T-helper 2 cell (primary cell): ENCODE results near the gene AP1G2.
A peak's percentile ranks its signal among the peaks of the same experiment; 100 is the strongest.

ENCODE experiments used
- DNase-seq, 5 experiments: peaks; one replicate each; pipeline versions ENCODE4 v3.0.0 to v3.0.0-alpha.2; 2012 to 2022

AP1G2 gene

DNA sequence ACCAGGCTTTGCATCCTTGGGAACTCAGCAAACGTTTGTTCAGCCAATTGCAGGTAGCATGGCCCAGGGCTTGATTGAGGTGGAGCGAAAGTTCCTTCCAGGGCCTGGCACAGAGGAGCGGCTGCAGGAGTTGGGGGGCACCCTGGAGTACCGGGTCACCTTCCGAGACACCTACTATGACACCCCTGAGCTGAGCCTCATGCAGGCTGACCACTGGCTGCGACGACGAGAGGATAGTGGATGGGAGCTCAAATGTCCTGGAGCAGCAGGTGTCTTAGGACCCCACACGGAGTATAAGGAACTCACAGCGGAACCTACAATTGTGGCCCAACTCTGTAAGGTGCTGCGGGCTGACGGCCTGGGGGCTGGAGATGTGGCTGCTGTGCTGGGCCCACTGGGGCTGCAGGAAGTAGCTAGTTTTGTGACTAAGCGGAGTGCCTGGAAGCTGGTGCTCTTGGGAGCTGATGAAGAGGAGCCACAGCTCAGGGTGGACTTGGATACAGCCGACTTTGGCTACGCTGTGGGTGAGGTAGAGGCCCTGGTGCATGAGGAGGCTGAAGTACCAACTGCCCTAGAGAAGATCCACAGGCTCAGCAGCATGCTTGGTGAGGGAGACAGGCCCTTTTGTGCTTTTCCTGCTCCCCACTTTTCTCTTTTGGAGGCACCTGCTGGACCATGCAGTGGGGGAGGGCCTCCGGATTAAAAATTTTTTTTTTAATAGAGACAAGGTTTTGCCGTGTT is 10.7 kb downstream of the AP1G2 start:
- peak in 1 of 5 experiments; percentile 19 for DNase-seq

DNA sequence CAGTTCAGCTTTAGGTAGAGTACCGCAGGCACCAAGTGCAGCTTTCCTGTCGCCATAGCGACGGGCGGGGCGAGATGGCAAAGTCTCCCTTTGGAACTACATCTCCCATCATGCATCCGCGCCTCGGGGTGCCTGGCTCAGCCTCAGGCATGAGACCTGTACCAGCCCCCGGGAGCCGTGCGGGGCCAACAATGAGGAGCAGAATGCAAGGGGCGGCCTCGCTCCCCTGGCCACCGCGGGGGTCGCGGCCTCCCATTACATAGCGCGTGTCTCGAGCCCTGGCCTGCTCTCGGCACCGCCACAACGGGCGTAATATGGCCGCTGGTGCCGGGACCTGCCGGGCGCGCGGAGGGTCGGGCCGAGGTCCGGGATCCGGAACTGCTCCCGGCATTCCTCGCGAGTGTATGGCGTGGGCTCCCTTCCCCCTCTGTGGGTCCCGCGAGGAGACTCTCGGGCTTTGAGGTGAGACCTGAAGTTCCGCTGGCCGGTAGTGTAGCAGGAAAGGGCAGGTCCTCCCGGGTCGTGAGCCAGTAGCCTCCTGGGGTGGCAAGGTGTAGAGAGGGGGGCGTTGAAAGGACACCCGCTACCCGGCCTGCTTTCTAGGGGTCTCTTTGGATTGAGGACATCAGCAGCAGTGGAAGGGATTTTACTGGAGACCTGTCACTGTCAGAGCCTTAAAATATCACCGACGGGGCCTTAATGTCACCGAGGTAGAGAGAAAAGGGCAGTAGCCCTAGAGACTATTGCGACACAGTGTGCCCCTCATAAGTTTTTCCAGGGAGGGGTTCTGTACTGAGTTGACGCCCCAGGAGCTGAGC is 11.5 kb downstream of the AP1G2 start, which contains the start of gene THTPA:
Gene THTPA, plus strand, starts transcription at position 390 of the 818 bp plus-strand sequence. CDS start 487 bp downstream, outside the sequence.
- DNase-seq: peak; percentile 71 to 93 (median 88)

DNA sequence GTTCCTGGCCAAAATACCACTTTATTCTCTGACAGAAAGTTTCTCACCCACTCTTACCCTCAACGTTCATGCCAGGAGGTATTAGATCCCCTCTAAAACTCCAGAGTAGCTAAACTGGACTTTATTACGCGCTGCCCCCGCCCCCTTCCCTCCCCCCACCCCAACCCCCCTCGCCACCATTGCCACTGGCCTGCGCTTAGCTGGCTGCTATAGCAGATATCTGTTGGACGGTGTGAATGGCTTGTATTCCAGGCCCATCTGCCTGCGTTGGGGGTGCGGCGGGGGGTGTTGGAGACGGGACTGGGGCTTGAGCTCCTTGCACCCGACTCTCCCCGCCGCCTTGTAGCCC is 12.1 kb downstream of the AP1G2 start:
- DNase-seq: no peak

- DNase-seq: peak; percentile 51 to 76 (median 65)
Measured at GRCh38 chr14:23551266-23552028, 16.1 kb downstream of the AP1G2 start, which contains the start of gene ZFHX2. TSS of gene ZFHX2 (minus strand) at chr14:23551765. CDS start at chr14:23535325, 16,440 bp downstream.

GRCh38 chr14:23550812-23551265 is 16.8 kb downstream of the AP1G2 start:
- DNase-seq: no peak

GRCh38 chr14:23550131-23550811 is 17.3 kb downstream of the AP1G2 start:
- DNase-seq: no peak

GRCh38 chr14:23548351-23549318 is 19.0 kb downstream of the AP1G2 start:
- no peak for DNase-seq

- DNase-seq: no peak
Measured at GRCh38 chr14:23547924-23548323, 19.7 kb downstream of the AP1G2 start.

DNA sequence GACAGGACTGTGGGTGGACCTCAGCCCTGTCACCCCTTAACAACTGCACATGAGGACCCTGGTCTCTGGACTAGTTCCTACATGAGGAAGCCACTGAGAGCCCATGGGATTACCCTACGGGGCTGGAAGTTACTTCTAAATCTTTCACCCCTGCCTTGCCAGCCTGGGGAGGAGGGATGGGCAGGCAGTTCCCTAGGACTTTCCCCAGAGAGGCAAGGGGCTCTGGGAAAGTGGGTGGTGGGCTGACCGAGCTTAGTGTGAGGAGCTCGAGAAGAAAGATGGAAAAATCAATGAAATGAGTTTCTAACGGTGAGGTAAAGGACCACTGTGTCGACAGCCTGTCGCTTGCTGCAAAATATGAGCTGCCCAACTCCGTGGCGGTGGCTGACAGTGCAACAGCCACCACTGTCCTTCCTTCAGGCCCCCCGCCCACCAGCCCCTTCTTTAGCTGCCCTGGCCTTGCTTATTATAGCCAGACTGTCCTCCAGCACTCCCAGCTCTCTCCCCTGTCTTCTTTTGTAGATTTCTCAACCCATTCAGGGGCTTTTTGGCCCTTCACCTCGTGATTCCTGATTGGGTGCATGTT is 21.0 kb downstream of the AP1G2 start:
- DNase-seq: no peak

DNA sequence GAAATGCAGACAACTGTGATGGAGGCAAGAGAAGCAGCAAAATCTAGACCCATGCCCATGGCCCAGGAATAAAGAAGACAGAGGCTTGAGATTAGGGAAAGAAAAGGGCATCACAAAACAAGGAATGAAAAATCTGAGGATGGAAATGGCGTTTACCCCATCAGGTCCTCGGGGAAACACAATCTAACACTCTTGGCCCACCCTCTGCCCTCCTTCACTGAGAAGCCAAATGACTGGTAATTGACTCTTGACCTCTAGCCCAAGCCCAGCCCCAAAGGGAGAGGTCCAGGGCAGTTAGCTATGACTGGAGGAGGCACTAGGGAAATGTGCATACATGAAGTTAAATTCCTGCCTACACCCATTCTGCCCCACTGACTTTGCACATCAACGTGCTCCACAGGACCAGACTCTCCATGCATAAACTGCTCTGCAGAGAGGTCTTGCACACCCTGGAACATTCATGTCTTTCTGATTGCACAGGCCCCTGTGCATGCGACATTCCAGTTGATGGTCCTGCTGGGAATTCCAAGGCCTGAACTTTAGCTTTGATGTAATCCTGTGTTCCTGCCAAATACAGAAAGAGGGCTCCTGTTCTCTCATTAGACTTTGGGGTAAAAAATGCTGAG is 21.7 kb downstream of the AP1G2 start:
- DNase-seq: no peak

DNA sequence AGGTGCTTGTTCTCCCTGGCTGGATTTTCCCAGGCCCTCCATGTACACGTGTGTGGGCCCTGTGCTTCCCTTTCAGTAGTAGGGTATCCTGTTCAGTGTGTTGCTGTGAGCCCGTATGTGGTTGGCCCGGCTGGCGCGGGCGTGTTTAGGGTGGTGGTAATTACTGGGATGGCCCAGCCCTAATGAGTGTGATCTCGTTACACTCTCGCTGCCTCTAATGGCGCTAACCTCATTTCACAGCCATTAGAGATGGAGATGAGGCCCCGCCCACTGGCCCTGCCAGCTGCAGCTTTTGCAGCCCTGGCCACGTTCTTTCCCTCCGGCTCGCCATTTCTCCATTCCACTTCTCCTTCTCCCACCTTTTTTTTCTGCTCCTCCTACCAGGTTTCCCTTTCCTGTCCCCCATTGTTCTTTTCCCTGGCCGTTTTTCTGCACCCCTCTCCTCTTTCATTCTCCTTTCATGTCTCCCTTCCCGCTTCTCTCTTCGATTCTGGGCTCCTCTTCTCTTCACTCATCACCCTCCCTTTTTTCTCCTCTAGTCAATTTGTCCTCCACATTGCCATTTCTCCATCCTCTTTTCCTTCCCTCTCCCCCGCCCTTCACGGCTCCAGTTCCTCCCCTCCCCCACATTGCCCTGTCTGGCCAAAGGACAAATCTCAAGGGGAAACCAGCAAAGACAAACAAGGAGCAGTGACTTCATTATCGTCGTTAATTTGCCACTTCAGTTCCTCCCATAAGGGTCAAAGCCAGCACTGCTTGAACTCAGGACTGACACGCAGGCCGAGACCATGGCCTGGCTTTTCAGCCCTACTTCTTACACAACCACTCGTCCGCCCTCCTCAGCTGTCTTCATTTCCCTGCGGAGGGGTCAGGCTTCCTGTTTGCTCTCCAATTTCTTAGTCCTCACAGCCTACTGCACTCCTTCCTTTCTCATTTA is 22.8 kb downstream of the AP1G2 start:
- no peak for DNase-seq

DNA sequence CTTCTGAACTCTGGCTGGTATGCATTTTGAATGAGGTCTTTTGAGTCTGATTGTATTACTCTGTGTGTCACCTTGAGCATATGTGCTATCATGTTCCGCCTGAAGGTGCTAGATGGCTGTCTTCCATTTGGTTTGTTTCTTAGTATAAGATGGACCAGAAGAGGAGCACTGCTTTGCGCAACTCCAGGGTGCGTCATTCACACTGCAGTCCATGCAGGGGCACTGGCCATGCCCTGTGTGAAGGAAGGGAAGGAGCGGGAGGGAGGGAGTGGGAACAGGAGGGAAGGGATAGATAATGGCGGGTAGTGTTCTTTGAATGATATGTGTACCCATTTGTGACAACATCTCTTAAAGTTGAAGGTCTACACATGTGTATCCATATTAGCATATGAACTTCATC is 24.2 kb downstream of the AP1G2 start:
- no peak for DNase-seq

DNA sequence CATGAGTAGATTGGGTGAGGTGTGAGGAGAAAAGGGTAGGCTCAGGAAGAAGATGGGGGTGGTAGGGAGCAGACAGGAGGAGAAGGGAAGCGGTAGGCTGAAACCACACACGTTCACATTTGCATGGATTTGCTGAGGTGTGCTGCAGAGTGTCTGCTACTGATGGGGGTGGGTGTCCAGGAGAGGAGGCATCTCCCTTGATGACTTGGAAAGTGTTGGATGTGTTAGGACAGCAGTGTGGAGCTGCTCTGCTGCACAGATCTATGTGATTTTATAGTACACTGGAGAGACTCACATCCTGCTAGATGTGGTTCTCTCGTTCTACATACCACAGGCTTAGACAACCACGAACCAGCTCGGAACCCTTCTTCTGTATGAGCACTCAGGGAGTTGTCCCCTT is 25.3 kb downstream of the AP1G2 start:
- no peak for DNase-seq

DNA sequence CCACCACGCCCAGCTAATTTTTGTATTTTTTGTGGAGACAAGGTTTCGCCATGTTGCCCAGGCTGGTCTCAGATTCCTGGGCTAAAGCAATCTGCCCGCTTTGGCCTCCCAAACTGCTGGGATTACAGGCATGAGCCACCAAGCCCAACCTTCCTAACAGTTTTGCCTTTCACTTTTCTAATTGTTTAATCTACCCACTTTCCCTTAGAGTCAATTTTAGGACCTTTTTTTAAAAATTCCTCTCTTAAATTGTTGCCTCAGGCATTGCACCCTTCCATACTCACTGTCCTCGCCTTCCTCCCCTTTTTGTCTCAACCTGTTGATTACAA is 27.5 kb downstream of the AP1G2 start:
- no peak for DNase-seq

GRCh38 chr14:23539248-23540140 is 28.1 kb downstream of the AP1G2 start:
- peak in 2 of 5 experiments; percentile 24 to 32 for DNase-seq

- no peak for DNase-seq
Measured at GRCh38 chr14:23538785-23539184, 28.8 kb downstream of the AP1G2 start.

GRCh38 chr14:23538050-23538718 is 29.4 kb downstream of the AP1G2 start:
- no peak for DNase-seq
